Lower leg skin (tissue), 4 donors: ENCODE results near the gene HDLBP. TPM values are rescaled to one million over a fixed set of nuclear protein-coding genes. Genes with fewer than 3 reads are reported as not detected.

Experiments
- DNase-seq, 2 donors: peaks; one replicate each; pipeline ENCODE4 v3.0.0-alpha.2; 2019; ENCODE audit warnings: low spot score in 2 of 2
- H3K4me3 ChIP-seq: fragments of 200-600 bp; sonication (generic); 2 replicates; pipeline ENCODE4 v1.5.1; 2017; ENCODE audit warnings: mild to moderate bottlenecking, low read depth; ENCODE audit not compliant: poor library complexity, severe bottlenecking
- POLR2A ChIP-seq, 2 donors: fragments of 450-650 bp; IDR thresholded peaks; one replicate each; pipeline ENCODE4 v1.6.1; 2016 to 2017; ENCODE audit warnings: antibody characterized with exemption in 2 of 2, mild to moderate bottlenecking in 1 of 2, moderate library complexity in 1 of 2
- WGBS, 2 donors: methylation state at CpG; one replicate each; pipeline ENCODE4 v1.1.5; 2018; 5-methylcytosine and 5-hydroxymethylcytosine counted together
- intact Hi-C: fragments of 100-400 bp; cut with DNase I; formaldehyde crosslinking; loops from one replicate; pipeline ENCODE4 v1.15.0; 2023; ENCODE audit warnings: low total_unique reads
- total RNA-seq, 4 donors: library from RNA; depleted of rRNA; stranded (reverse); fragments of >200 nt; gene quantifications; one replicate each; pipeline ENCODE4 v1.1.0, GENCODE V29; 2016
- TF ChIP-seq, protein P1 (sequence below), 3 donors: fragments of 450-650 bp; IDR thresholded peaks; one replicate each; pipeline ENCODE4 v1.5.1; 2016; ENCODE audit warnings: antibody characterized with exemption in 3 of 3, mild to moderate bottlenecking in 3 of 3, moderate library complexity in 2 of 3

Gene HDLBP
- total RNA-seq, 4 donors from 2014 or later, result 241 to 393 (median 294) TPM

DNA sequence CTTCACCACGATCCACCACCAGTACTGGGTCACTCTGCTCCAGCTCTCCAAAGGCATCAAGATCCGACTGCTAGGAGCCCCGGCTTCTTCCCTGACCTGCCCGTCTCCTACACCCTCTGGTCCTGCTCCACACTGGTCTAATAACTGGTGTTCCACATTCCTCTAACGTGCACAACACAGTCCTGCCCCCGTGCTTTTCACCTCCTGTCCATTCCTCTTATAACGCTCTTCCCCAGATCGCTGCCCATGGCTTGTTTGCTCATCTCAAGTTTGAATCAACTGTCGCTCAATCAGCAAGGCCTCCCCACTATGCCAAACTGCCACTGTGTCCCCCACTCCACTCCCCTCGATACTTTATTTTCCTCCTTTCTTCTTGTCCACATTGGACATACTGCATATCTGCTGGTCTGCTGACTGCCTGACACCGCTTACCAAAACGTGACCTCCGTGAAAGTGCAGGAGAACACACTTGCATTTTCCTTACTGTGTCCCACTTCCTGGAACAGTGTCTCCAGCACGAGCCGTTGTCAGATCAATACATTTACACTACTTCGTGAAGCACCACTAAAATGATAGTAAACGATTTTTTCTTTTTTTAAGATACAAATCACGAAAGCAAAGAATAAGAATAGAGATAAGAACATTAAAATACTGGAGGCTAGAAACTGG, 6.5 kb downstream of the HDLBP start:
- no peak for TF ChIP-seq POLR2A (IDR thresholded peaks at IDR 0.05)
- 86 to 90% methylated on average over 18 of the region's 18 CpGs for WGBS, 2 donors
- no peak overlapping the region for H3K4me3 ChIP-seq
- intact Hi-C loops, result no loop called here
- no peak for DNase-seq

DNA sequence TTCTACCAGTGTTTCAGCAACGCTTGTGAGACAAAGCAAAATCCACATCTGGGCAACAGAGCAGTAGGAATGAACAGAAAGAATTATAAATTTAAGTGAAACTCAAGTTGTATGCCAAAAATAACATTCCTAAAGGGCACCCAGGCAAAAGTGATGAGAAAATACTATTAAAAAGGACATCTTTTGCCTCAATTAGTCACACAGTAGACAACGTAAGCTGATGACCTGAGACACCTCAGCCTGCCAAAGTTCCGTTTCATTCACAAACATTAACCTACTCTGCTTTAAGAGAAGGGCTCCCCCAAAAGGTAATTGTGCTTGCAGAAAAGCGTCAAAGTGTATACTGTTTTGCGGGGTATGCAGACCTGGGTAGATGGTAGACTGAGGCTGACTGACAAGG, 7.2 kb downstream of the HDLBP start:
- no peak overlapping the region for H3K4me3 ChIP-seq
- no peak for TF ChIP-seq POLR2A (IDR thresholded peaks at IDR 0.05)
- TF ChIP-seq, protein P1, sequence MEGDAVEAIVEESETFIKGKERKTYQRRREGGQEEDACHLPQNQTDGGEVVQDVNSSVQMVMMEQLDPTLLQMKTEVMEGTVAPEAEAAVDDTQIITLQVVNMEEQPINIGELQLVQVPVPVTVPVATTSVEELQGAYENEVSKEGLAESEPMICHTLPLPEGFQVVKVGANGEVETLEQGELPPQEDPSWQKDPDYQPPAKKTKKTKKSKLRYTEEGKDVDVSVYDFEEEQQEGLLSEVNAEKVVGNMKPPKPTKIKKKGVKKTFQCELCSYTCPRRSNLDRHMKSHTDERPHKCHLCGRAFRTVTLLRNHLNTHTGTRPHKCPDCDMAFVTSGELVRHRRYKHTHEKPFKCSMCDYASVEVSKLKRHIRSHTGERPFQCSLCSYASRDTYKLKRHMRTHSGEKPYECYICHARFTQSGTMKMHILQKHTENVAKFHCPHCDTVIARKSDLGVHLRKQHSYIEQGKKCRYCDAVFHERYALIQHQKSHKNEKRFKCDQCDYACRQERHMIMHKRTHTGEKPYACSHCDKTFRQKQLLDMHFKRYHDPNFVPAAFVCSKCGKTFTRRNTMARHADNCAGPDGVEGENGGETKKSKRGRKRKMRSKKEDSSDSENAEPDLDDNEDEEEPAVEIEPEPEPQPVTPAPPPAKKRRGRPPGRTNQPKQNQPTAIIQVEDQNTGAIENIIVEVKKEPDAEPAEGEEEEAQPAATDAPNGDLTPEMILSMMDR (IDR thresholded peaks at IDR 0.05), result no peak
- 84 to 93% methylated on average over 5 of the region's 5 CpGs for WGBS, 2 donors
- no peak for DNase-seq
- intact Hi-C loops, result no loop called here

DNA sequence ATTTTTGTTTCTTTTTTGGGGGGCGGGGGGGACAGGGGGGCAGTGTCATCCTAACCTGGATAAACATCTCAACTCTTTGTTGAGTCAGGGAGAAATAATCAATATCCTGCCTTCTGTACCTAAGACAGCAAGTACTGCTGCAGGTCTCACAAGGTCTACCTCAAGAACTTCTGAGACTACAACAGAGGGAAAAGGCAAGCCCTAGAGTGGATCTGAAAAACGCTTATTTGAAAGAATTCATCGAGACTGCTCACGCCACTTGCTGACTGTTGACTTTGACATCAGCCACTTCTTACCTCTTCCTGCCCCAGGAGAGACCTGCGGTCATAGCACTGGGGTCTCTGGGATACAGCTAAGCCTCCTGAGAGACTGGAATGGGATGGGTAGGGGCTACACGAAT, 8.4 kb downstream of the HDLBP start:
- TF ChIP-seq, protein P1 (IDR thresholded peaks at IDR 0.05), result no peak
- no peak for TF ChIP-seq POLR2A (IDR thresholded peaks at IDR 0.05)

DNA sequence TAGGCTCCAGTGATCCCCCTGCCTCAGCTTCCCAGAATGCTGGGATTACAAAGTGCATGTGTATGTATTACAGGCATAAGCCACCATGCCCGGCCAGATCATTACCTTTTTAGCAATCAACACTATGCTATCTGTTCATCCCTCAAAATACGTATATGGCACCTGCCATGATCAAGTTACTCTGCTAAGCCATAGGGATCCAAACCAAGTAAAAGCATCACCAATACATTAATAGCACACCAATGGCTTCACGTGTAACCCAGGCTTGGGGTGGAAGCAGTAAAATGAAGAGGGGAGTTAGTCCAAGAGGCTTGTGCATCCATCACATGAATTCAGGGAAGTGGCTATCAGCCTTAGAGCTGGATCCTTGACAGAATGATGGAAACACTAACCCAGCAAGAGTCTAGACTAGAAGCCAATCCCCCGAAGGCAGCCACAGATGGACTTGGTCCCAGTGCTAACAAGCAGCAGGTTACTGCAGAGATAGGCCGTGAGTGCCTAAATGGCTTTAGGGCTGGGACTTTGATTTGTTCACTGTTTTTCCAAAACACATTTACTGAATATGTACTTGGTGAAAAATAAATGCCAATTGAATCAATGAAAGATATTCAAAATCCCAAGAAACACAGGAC, 11.3 kb downstream of the HDLBP start:
- 59 to 61% methylated on average over 5 of the region's 5 CpGs for WGBS, 2 donors
- DNase-seq, result no peak
- TF ChIP-seq POLR2A (IDR thresholded peaks at IDR 0.05), result no peak
- TF ChIP-seq, protein P1 (IDR thresholded peaks at IDR 0.05), result no peak
- intact Hi-C loops, result no loop called here
- no peak overlapping the region for H3K4me3 ChIP-seq

More for the DNA sequence above, 8.4 kb downstream of the HDLBP start:
- 81 to 91% methylated on average over 6 of the region's 6 CpGs for WGBS, 2 donors
- H3K4me3 ChIP-seq, result no peak overlapping the region
- DNase-seq, result no peak
- intact Hi-C loops, result no loop called here

DNA sequence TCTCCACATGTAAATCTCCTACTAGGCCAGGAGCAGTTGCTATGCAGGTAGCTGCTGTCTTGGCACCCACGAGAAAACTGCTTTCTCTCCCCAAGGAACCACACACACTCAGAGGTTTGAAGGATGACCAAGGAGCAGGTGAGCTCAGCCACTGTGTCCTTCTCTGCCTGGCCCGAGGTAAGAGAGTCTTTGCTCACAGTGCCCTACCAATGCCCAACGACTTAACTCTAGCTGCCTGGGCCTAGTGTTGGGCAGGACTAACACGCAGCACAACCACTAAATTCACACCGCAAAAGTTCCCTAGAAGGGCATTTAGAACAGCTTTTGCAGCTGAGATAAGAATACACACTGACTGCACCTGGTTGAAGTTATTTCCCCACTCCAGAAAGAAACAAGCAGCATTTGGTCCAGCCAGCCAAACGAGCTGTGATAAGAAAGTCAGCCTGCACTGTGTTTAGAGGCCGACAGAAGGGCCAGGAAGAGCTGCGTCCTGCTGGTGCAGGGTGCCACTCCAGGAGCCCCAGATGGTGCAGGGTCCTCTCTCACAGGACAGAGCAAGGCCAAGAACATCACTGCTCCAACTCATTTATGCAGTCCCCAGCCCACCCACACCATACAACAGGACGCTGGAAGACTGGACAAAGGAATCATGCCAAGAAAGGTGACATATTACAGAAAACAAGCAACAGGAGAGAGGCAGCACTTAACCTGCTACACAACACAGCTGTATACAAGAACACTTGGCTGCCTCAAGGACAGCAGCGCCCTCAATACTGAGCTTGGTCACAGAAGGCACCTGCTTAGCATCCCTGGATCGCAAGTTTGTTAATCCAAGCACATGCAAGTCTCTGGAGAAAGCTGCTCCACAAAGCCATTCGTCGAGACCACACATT, 12.5 kb downstream of the HDLBP start:
- WGBS, 2 donors, result 87 to 88% methylated on average over 13 of the region's 13 CpGs
- DNase-seq, result no peak
- TF ChIP-seq, protein P1 (IDR thresholded peaks at IDR 0.05), result no peak
- TF ChIP-seq POLR2A (IDR thresholded peaks at IDR 0.05), result no peak
- intact Hi-C loops, result no loop called here
- no peak overlapping the region for H3K4me3 ChIP-seq

DNA sequence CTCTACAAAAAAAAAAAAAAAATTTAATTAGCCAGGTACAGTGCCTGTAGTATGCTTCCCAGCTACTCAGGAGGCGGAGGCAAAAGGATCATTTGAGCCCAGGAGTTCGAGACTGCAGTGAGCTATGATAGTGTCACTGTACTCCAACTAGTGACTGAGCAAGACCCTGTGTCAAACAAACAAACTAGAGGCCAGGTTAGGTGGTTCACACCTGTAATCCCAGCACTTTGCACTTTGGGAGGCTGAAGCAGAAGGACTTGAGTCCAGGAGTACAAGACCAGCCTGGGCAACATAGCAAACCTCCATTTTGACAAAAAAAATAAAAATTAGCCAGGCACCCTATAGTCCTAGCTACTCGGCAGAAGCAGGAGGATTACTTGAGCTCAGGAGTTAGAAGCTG, 13.4 kb downstream of the HDLBP start:
- H3K4me3 ChIP-seq, result no peak overlapping the region
- DNase-seq, result no peak
- TF ChIP-seq, protein P1 (IDR thresholded peaks at IDR 0.05), result no peak
- no peak for TF ChIP-seq POLR2A (IDR thresholded peaks at IDR 0.05)
- intact Hi-C loops, result no loop called here
- WGBS, 2 donors, result 90 to 91% methylated on average over 3 of the region's 3 CpGs
